HG03457 (cell line): Measurements from ENCODE around the gene TP53TG3C.
"Not testable (repeated sequence)": the region's sequence is repeated elsewhere in the genome, so short reads cannot be mapped to it uniquely, and the experiment has no call there.

Experiments
- ATAC-seq: cut with Tn5 transposase; IDR thresholded peaks from one replicate; pipeline ENCODE4 v1.9.1; 2021; ENCODE audit warnings: moderate number of reproducible peaks; ENCODE audit not compliant: unreplicated experiment

The TP53TG3C gene

GRCh38 chr16:33193926-33194325, at the start of gene TP53TG3C:
Gene TP53TG3C, plus strand, starts transcription at chr16:33194226. Its CDS starts 68 bp downstream, at chr16:33194294.
- ATAC-seq, result not testable (repeated sequence)
